GM18520 (cell line): ENCODE data around the gene TARP.
A peak's percentile ranks its signal among the peaks of the same experiment; 100 is the strongest.

Experiments used
- ATAC-seq: cut with Tn5 transposase; IDR thresholded peaks from one replicate; pipeline ENCODE4 v1.9.1; 2021; ENCODE audit not compliant: unreplicated experiment

Gene TARP

DNA sequence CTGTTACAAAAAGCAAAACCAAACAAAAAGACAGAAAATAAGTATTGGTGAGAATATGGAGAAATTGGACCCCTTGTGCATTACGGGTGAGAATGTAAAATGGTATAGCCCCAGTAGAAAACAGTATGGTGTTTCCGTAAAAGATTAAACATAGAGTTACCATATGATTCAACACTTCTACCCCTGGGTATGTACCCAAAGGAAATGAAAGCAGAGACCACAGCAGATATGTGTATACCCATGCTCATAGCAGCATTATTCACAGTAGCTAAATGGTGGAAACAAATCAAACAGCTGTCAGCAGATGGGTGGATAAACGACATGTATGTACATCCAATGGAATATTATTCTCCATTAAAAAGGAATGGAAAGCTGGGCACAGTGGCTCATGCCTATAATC lies 53.0 kb downstream of the TARP start:
- peak; percentile 69 for ATAC-seq

DNA sequence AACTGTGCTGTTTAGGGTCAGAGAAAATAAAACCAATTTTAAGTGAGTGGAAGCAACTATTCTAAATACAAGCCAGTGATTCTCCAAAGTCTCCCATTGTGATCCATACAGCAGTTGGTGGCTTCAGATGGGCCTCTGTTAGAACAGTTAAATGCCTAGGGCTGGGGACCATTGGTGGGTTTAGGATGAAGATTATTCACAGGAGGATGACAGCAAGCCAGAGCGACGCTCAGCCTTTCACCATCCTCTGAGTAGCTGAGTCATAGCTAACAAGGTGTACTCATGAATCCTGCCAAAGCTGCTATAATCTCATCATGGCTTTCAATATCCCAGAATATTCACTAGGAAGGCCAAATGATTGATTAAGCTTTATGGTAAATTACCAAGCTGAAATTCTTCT lies 55.8 kb downstream of the TARP start:
- no peak for ATAC-seq

DNA sequence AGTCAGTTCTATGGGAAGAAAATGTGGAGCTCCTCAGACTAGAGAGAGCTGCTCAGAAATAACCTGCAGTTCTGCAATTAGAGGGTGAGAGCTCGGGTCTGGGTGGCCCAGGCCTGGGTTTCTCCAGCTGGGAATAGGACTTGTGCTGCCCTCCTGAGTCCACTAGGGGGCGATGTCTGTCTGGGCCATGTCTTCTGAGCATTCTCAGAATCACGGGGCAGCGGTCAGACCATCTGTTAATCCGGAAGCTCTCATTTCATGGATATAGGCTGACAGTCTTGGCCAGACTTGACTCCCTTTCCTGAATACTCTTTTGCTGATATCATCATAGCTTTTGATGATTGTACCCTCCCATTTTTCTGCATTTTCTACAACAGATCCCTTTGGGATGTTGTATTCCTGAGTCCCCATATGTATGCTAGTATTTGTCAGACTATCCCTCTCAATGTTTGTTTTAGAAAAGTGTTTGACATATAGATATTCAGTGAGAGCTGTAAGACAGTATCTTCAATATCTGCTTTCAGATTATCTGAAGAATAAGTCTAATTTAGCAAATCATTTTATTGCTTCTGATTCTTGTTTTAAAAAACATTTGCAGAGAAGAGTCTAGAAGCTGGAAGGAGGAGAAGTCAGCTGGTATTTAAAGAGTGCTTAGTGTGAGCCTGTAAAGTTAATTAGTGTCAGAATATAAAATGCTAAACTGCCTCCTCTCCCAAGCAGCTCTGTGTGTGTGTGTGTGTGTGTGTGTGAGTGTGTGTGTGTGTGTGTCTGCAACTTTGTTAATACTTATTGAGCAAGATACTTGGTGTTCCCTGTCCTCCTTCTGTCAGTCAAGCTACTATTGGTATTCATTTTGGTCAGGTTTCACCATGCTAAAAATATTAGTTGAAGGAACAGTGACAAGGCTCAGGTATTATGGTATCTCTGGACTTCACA lies 57.4 kb downstream of the TARP start:
- peak; percentile 58 for ATAC-seq

DNA sequence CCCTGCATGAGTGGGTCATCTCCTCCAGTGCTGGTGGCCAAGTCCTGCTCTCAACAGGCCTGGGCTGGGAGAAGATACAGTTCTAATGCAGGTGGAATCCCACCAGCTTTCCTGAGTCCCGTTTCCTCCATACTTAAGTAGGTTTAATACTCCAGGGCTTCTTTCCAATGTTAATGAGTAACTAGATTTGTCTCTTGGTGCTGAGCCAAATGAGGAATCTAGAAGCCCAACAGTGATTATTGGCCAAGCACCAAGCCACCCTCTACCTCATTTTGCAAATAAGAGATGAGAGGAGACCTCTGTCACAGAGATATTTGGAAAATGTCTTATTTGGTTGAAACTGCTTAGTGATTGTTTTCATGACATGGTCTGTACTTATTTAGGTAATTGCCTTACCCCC lies 58.3 kb downstream of the TARP start:
- ATAC-seq: no peak

DNA sequence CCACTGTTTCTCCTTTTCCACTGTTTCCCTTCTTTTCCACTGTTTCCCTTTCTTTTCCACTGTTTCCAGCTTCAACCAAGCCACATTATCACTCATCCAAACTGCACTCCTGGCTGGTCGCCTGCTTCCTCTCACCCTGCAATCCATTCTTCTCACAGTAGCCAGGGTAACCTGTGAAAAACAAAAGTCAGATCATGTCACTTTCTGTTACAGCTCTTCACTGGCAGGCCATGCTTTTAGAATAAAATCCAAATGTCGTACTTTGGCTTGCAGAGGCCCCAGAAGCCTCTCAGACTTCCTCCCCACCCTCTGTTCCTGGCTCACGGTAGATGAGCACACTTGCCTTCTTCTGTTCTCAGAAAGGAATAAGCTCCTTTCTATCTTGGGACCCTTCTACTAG lies 61.5 kb downstream of the TARP start:
- ATAC-seq: no peak

DNA sequence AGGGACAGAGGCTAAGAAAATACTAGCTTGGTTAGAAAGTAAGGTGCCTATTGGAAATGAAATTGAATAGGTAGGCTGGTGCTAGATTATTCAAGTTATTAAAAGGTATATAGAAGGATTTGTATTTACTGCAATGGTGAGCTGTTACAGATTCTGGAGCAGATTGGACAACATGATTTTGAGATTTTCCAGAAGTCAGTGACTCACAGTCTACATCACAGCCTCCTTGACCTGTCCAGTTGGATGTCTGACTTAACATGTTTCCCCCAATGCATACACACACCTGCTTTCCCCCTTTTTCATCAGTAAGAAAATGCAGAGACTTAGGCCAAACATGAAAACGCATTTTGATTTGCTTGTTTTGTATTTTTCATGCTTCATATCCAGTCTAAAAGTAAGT lies 62.0 kb downstream of the TARP start:
- no peak for ATAC-seq
